ENCODE measurements around the gene PGD.

DNA sequence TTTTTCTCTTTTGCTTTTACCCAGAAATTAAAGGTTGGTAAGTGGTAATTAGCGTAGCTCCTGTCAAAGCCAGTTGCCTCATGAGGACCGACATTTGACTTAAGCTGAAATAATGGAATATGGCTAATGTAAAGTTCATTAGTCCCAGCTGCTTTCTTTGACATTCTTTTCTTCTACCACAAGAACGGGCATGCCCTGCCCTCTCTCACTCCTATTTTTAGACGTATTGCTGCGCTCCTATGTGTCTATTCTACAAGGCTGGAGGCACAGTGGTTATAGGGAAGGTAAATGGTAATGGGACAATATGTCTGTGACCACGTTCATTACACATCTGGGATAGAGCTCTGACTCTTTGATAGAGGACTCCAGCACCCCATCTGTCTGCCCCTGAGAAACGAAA, 57.8 kb downstream of the PGD start:
- TF ChIP-seq, protein P1, sequence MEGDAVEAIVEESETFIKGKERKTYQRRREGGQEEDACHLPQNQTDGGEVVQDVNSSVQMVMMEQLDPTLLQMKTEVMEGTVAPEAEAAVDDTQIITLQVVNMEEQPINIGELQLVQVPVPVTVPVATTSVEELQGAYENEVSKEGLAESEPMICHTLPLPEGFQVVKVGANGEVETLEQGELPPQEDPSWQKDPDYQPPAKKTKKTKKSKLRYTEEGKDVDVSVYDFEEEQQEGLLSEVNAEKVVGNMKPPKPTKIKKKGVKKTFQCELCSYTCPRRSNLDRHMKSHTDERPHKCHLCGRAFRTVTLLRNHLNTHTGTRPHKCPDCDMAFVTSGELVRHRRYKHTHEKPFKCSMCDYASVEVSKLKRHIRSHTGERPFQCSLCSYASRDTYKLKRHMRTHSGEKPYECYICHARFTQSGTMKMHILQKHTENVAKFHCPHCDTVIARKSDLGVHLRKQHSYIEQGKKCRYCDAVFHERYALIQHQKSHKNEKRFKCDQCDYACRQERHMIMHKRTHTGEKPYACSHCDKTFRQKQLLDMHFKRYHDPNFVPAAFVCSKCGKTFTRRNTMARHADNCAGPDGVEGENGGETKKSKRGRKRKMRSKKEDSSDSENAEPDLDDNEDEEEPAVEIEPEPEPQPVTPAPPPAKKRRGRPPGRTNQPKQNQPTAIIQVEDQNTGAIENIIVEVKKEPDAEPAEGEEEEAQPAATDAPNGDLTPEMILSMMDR (IDR thresholded peaks at IDR 0.05; ENCODE audit: poor library complexity, severe bottlenecking): no peak
- TF ChIP-seq POLR2AphosphoS5 (IDR thresholded peaks at IDR 0.05) (no peak), EP300 (conservative IDR thresholded peaks at IDR 0.05; ENCODE audit: poor library complexity, severe bottlenecking) (no peak), SMC3 (conservative IDR thresholded peaks at IDR 0.05; ENCODE audit: poor library complexity) (no peak), EZH2 (IDR thresholded peaks at IDR 0.05; ENCODE audit: borderline replicate concordance, insufficient read depth, low read length, poor library complexity, severe bottlenecking) (no peak), RAD21 (conservative IDR thresholded peaks at IDR 0.05) (no peak)

Data from neural cell (in vitro differentiated cells).